ENCODE results near the gene STARD3. TPM values are rescaled to one million over a fixed set of nuclear protein-coding genes. Genes with fewer than 3 reads are reported as not detected.

STARD3 gene
- total RNA-seq, 4 donors from 2014 or later: 27.5 to 47.3 (median 38.6) TPM

DNA sequence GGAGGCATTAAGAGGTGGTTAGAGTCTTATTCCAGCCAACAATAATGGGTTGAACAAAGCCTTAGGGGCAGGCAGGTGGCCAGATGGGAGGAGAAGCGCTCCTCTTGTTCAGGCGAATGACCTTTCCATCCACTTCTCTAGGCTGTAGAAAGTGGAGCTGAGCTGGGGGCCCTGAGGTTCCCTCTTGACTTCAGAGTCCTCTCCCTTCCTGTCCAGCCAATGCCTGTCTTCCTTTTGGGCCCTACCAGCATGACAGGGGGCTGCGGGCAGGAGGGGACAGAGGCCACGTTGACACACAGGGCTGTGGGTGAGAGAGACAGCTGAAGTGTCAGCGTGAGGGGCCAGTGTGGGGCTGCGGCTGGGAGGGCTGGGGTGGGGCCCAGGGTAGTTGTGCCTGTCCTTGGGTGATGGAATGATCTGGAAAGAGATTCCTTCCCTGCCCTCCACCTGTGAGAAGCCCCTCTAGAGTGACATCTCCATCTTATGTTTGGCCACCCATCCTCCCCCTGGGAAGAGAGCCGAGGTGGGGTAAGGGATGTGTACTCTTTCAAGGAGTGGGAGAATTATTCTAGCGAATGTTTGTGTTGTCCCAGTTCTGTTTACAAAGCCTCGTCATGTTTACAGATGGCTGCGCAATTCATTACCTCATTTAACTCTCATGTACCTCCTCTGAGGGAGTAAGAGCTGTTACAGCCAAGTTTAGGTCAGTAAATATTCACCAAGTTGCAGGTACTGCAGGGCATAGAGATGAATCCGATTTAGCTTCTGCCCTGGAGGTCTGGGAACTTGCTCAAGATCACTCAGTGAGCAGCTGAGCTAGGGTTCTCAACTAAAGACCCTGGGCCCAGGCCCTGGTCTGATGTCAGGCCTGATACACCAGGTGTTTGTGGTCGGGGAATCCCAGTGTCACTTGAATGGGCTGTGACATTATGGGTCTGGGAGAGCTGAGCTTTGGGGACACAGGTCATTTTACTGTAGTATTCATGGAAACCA lies 66.3 kb downstream of the STARD3 start:
- DNase-seq (ENCODE audit: extremely low spot score): no peak
- Histone ChIP-seq H3K4me3 (no peak overlapping the region), H3K27me3 (no peaks in the 10 kb centered on the region), H3K27ac (replicated peaks in 1 of 4) (no peak overlapping the region), H3K36me3 (peaks cover 11 to 20% (median 17%) of the 10 kb centered on the region in 4 donors), H3K9me3 (no peaks in the 10 kb centered on the region), H3K4me1 (peaks cover 35 to 64% (median 56%) of the 10 kb centered on the region in 4 donors)
- TF ChIP-seq POLR2AphosphoS5 (IDR thresholded peaks at IDR 0.05) (no peak), EP300 (IDR thresholded peaks at IDR 0.05) (no peak), POLR2A (IDR thresholded peaks at IDR 0.05; ENCODE audit: low read depth) (no peak)
- TF ChIP-seq, protein P1, sequence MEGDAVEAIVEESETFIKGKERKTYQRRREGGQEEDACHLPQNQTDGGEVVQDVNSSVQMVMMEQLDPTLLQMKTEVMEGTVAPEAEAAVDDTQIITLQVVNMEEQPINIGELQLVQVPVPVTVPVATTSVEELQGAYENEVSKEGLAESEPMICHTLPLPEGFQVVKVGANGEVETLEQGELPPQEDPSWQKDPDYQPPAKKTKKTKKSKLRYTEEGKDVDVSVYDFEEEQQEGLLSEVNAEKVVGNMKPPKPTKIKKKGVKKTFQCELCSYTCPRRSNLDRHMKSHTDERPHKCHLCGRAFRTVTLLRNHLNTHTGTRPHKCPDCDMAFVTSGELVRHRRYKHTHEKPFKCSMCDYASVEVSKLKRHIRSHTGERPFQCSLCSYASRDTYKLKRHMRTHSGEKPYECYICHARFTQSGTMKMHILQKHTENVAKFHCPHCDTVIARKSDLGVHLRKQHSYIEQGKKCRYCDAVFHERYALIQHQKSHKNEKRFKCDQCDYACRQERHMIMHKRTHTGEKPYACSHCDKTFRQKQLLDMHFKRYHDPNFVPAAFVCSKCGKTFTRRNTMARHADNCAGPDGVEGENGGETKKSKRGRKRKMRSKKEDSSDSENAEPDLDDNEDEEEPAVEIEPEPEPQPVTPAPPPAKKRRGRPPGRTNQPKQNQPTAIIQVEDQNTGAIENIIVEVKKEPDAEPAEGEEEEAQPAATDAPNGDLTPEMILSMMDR (IDR thresholded peaks at IDR 0.05): no peak
- 73% methylated on average over 11 of the region's 12 CpGs for WGBS
- intact Hi-C loops (cut with DNase I): no loop called here

DNA sequence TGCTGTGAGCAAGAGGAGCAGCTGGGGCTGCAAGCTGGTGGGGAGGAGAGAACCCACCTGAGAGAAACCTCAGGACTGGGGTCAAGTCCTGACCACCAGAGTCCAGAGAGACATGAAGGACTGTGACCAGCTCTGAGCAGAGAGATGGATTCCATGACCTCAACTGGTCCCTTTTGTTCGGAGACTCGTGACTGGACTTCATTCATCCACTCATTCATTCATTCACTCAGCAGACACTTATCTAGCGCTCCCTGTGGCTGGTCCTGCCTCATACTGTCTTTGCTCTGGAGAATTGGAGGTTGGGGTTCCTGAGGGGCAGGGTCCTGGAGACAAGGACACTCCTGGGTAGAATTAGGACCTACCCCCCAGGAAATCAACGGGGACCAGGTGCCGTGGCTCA lies 67.0 kb downstream of the STARD3 start:
- H3K4me1 ChIP-seq: peaks cover 35 to 64% (median 56%) of the 10 kb centered on the region in 4 donors
- H3K27me3 ChIP-seq: no peaks in the 10 kb centered on the region
- TF ChIP-seq POLR2A (IDR thresholded peaks at IDR 0.05; ENCODE audit: low read depth): no peak
- TF ChIP-seq, protein P1 (IDR thresholded peaks at IDR 0.05): no peak
- no peak for TF ChIP-seq EP300 (IDR thresholded peaks at IDR 0.05)
- TF ChIP-seq POLR2AphosphoS5 (IDR thresholded peaks at IDR 0.05): no peak
- no peak overlapping the region for H3K27ac ChIP-seq (replicated peaks in 1 of 4)
- WGBS: 83% methylated on average over 5 of the region's 5 CpGs
- H3K4me3 ChIP-seq: no peak overlapping the region
- H3K36me3 ChIP-seq: peaks cover 18 to 27% (median 24%) of the 10 kb centered on the region in 4 donors
- no peaks in the 10 kb centered on the region for H3K9me3 ChIP-seq
- no peak for DNase-seq (ENCODE audit: extremely low spot score)
- intact Hi-C loops (cut with DNase I): no loop called here

DNA sequence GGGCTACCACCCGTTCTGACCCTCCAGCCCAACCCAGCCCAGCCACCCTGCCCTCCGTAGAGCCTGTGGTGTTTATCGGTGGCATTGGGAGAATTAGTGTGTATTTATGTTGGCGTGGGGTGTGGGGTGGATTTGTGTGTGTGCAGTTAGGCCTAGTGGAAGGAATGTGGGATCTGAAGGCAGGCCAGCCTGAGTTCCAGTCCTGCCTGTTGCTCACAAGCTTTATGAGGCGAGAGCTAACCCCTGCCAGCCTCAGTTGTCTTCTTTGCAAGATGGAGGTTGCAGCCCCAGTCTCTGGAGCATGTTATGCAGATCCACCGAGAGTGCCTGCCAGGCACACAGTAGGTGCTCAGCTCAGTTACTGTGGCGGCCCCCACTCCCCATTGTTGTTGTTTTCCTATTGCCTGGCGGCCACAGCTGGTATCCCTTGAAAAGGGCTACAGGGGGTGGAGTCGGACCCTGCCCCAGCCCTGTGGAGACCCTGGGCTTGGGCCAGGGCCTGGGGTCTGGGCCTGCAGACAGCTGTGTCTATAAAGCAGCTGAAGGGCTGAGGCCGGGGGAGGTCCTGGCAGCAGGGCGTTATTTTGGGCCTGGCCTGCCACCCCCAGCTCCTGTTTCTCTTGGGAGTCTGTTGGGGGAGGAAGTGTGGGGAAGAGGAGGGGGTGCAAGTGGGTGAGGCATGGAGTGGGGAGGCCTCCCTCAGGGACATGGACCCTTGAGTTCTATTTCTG lies 68.0 kb downstream of the STARD3 start:
- intact Hi-C loops (cut with DNase I): no loop called here
- H3K4me3 ChIP-seq: no peak overlapping the region
- no peaks in the 10 kb centered on the region for H3K27me3 ChIP-seq
- 63% methylated on average over 11 of the region's 11 CpGs for WGBS
- peaks cover 26 to 38% (median 35%) of the 10 kb centered on the region in 4 donors for H3K36me3 ChIP-seq
- TF ChIP-seq POLR2AphosphoS5 (IDR thresholded peaks at IDR 0.05): no peak
- TF ChIP-seq, protein P1 (IDR thresholded peaks at IDR 0.05): peak; percentile 17 to 41 (median 25)
- H3K27ac ChIP-seq (replicated peaks in 1 of 4): peak overlapping the region; percentile 10 to 55 (median 38)
- peaks cover 30 to 56% (median 49%) of the 10 kb centered on the region in 4 donors for H3K4me1 ChIP-seq
- no peak for DNase-seq (ENCODE audit: extremely low spot score)
- no peaks in the 10 kb centered on the region for H3K9me3 ChIP-seq

DNA sequence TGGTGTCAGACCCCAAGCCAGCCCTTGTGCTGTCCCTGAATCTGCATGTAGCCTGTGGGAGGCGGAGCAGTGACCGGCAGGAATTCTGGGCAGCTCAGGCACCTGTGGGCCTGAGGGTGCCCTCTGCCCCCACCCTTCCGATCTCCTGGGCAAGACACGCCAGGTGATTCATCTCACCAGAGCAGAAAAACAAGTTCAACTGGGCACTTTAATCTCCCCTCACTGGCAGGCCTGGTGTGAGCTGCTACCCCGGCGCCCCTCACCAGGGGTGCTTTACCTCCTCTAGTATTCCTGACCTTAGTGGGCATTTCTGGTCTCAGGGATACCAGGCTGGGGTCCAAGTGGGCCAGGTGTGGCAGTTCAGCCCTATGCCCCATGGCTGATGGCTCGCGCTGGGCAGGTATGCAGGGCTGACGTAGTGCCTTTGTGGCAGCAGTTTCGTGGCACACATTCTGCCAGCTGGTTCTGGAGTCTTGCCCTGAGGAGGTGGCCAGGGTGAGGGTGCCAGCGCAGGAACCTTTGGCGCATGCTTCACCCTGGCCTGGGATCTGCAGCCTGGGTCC lies 68.9 kb downstream of the STARD3 start:
- 62% methylated on average over 2 of the region's 12 CpGs for WGBS

More for the DNA sequence above, 68.9 kb downstream of the STARD3 start:
- no peak for DNase-seq (ENCODE audit: extremely low spot score)
- TF ChIP-seq, protein P1 (IDR thresholded peaks at IDR 0.05): no peak
- TF ChIP-seq POLR2AphosphoS5 (IDR thresholded peaks at IDR 0.05) (no peak), EP300 (IDR thresholded peaks at IDR 0.05) (no peak), POLR2A (IDR thresholded peaks at IDR 0.05; ENCODE audit: low read depth) (no peak)
- Histone ChIP-seq H3K4me3 (no peak overlapping the region), H3K36me3 (peaks cover 31 to 47% (median 43%) of the 10 kb centered on the region in 4 donors), H3K27ac (replicated peaks in 1 of 4) (peak overlapping the region; percentile 10 to 55 (median 38)), H3K9me3 (no peaks in the 10 kb centered on the region), H3K4me1 (peaks cover 29 to 50% (median 45%) of the 10 kb centered on the region in 4 donors), H3K27me3 (no peaks in the 10 kb centered on the region)
- intact Hi-C loops (cut with DNase I): no loop called here

All from esophagus muscularis mucosa (tissue), 4 donors.